ENCODE results near the gene FGF12. TPM values are rescaled to one million over a fixed set of nuclear protein-coding genes. Genes with fewer than 3 reads are reported as not detected.

FGF12 gene
- polyA plus RNA-seq, 1 of the 3 experiments (the other 2 are of a cell fraction): 0.30 TPM

- TF ChIP-seq, protein P1, sequence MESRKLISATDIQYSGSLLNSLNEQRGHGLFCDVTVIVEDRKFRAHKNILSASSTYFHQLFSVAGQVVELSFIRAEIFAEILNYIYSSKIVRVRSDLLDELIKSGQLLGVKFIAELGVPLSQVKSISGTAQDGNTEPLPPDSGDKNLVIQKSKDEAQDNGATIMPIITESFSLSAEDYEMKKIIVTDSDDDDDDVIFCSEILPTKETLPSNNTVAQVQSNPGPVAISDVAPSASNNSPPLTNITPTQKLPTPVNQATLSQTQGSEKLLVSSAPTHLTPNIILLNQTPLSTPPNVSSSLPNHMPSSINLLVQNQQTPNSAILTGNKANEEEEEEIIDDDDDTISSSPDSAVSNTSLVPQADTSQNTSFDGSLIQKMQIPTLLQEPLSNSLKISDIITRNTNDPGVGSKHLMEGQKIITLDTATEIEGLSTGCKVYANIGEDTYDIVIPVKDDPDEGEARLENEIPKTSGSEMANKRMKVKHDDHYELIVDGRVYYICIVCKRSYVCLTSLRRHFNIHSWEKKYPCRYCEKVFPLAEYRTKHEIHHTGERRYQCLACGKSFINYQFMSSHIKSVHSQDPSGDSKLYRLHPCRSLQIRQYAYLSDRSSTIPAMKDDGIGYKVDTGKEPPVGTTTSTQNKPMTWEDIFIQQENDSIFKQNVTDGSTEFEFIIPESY (IDR thresholded peaks at IDR 0.05; ENCODE audit: borderline replicate concordance, low read depth): no peak
- no peak for TF ChIP-seq GATA2 (CRISPR knock-in tag; IDR thresholded peaks at IDR 0.05)
- no peak for TF ChIP-seq EP300 (IDR thresholded peaks at IDR 0.05; ENCODE audit: borderline replicate concordance in 1 of 2, low read depth in 1 of 2, low read length in 1 of 2)
- no peak for TF ChIP-seq SMC3 (IDR thresholded peaks at IDR 0.05; ENCODE audit: low read depth, low read length)
- TF ChIP-seq FOSL2 (IDR thresholded peaks at IDR 0.05; ENCODE audit: borderline replicate concordance, low read depth): no peak
These were observed 304.9 kb downstream of the FGF12 start (continued) for GRCh38 chr3:192422321-192422996.

DNA sequence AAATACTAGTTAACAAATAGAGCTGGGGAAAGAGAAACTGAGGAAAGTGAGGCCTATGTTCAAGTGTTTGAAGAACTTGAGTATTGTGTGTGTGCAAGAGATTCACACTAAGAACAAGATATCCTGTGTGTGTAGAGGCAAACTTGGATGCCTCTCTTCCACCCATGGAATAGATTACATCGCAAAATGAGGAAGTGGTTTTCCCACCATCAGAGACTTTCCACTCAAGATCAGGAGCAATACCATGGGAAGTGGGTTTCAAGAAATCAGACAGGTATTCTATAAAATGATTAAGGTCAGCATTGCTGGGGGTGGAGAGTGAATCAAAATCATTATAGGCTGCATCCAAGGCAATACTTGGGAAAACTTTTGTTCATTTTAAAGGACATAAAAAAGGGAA is 308.0 kb downstream of the FGF12 start:
- DNase-seq: no peak
- no peak for TF ChIP-seq RXRA (IDR thresholded peaks at IDR 0.05; ENCODE audit: borderline replicate concordance, low read depth)
- TF ChIP-seq, protein P2, sequence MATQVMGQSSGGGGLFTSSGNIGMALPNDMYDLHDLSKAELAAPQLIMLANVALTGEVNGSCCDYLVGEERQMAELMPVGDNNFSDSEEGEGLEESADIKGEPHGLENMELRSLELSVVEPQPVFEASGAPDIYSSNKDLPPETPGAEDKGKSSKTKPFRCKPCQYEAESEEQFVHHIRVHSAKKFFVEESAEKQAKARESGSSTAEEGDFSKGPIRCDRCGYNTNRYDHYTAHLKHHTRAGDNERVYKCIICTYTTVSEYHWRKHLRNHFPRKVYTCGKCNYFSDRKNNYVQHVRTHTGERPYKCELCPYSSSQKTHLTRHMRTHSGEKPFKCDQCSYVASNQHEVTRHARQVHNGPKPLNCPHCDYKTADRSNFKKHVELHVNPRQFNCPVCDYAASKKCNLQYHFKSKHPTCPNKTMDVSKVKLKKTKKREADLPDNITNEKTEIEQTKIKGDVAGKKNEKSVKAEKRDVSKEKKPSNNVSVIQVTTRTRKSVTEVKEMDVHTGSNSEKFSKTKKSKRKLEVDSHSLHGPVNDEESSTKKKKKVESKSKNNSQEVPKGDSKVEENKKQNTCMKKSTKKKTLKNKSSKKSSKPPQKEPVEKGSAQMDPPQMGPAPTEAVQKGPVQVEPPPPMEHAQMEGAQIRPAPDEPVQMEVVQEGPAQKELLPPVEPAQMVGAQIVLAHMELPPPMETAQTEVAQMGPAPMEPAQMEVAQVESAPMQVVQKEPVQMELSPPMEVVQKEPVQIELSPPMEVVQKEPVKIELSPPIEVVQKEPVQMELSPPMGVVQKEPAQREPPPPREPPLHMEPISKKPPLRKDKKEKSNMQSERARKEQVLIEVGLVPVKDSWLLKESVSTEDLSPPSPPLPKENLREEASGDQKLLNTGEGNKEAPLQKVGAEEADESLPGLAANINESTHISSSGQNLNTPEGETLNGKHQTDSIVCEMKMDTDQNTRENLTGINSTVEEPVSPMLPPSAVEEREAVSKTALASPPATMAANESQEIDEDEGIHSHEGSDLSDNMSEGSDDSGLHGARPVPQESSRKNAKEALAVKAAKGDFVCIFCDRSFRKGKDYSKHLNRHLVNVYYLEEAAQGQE (IDR thresholded peaks at IDR 0.05; ENCODE audit: low read depth, low read length): no peak
- no peak for TF ChIP-seq SMC3 (IDR thresholded peaks at IDR 0.05; ENCODE audit: low read depth, low read length)
- TF ChIP-seq JUND (IDR thresholded peaks at IDR 0.05): no peak
- TF ChIP-seq MXI1 (IDR thresholded peaks at IDR 0.05; ENCODE audit: low read depth, low read length): no peak
- TF ChIP-seq POLR2AphosphoS5 (IDR thresholded peaks at IDR 0.05; ENCODE audit: low read depth, low read length): no peak
- no peak for TF ChIP-seq RFX5 (IDR thresholded peaks at IDR 0.05; ENCODE audit: low read length)
- TF ChIP-seq CHD2 (IDR thresholded peaks at IDR 0.05; ENCODE audit: low read length, partially characterized antibody): no peak
- H3K4me1 ChIP-seq (ENCODE audit: control insufficient read depth in 1 of 2, insufficient read depth in 2 of 2, low read depth in 1 of 2, low read length in 1 of 2): no peaks in the 10 kb centered on the region
- no peak overlapping the region for H3K4me2 ChIP-seq
- H3K9ac ChIP-seq: no peak overlapping the region
- H2AFZ ChIP-seq (ENCODE audit: low read depth): no peak overlapping the region
- no peaks in the 10 kb centered on the region for H3K27me3 ChIP-seq (ENCODE audit: insufficient read depth)
- no peaks in the 10 kb centered on the region for H3K36me3 ChIP-seq (replicated peaks in 1 of 2; ENCODE audit: control insufficient read depth in 1 of 2, insufficient read depth in 2 of 2, low read length in 1 of 2)
- no peaks in the 10 kb centered on the region for H3F3A ChIP-seq (replicated peaks; ENCODE audit: insufficient read depth)
- ChIA-PET POLR2A (no interaction called here), CTCF (interaction anchor here (1.1 to 1.3 kb wide), 2 partner anchors 14 to 25 kb away, joined by 3 read pairs; no protein-coding TSS in a partner anchor)
- 31% methylated on average over 1 of the region's 1 CpG for WGBS (ENCODE audit: low lambda C conversion rate)
- H3K4me3 ChIP-seq (ENCODE audit: low read depth in 2 of 2, low read length in 1 of 2): no peak overlapping the region
- H3K9me3 ChIP-seq: no peaks in the 10 kb centered on the region
- H3K9me2 ChIP-seq: no peaks in the 10 kb centered on the region
- no peaks in the 10 kb centered on the region for H4K20me1 ChIP-seq (ENCODE audit: insufficient read depth)
- no peaks in the 10 kb centered on the region for H3K79me2 ChIP-seq (ENCODE audit: insufficient read depth)
- no peak overlapping the region for H3K27ac ChIP-seq (ENCODE audit: low read depth in 2 of 2, low read length in 1 of 2)
